Measurements from ENCODE around the gene TEX29. TPM values are rescaled to one million over a fixed set of nuclear protein-coding genes. Genes with fewer than 3 reads are reported as not detected.

TEX29 gene
- polyA plus RNA-seq, 1 donor = 0.35 TPM

- no peak for DNase-seq
These were observed 31.2 kb upstream of the TEX29 start for GRCh38 chr13:111289251-111289650.

GRCh38 chr13:111291908-111292307 lies 28.5 kb upstream of the TEX29 start:
- no peak for DNase-seq

- no peak for DNase-seq
These were observed 27.5 kb upstream of the TEX29 start for GRCh38 chr13:111292710-111293485.

DNA sequence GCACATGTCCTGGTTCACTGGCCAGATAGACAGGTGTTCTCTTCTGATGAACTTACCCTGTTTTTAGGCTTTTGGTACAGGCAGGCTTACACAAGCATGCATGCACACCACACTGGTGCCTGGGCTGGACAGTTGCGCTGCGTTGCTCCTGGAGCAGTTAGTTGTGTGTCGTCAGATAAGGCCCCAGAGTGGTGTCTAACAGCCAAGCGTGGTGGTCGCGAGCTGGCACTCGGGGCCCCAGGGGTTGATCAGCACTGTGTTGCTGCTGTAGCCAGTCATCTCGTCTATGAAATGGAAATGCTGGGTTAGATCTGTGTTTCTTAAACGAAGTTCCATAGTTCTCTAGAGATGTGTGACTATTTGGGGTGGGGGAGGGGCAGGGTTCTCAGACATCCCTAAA lies 24.6 kb upstream of the TEX29 start:
- DNase-seq = no peak

- DNase-seq = no peak
These were observed 24.0 kb upstream of the TEX29 start for GRCh38 chr13:111296417-111296816.

- DNase-seq = no peak
These were observed 22.0 kb upstream of the TEX29 start for GRCh38 chr13:111298214-111298975.

- DNase-seq = no peak
These were observed 18.3 kb upstream of the TEX29 start for GRCh38 chr13:111302045-111302726.

DNA sequence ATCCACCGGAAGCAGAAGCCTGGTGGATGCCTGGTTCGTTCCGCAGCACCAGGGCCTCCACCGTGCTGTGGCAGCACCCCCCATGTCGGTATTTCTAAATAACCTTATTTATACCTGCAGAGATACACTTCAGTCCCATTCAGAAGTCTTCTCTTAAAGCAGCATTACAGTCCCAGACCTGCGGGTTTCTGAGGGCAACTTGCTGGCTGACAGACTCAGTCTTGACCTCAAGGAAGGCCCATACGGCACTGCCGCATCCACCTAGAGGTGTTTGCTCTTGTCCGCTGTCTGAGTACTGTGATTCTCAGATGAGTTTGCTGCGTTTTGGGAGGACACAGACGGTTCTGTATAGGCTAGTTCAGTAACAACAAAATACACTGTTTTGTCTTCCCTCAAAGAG lies 16.9 kb upstream of the TEX29 start:
- DNase-seq = no peak

- no peak for DNase-seq
These were observed 16.3 kb upstream of the TEX29 start for GRCh38 chr13:111304041-111304544.

DNA sequence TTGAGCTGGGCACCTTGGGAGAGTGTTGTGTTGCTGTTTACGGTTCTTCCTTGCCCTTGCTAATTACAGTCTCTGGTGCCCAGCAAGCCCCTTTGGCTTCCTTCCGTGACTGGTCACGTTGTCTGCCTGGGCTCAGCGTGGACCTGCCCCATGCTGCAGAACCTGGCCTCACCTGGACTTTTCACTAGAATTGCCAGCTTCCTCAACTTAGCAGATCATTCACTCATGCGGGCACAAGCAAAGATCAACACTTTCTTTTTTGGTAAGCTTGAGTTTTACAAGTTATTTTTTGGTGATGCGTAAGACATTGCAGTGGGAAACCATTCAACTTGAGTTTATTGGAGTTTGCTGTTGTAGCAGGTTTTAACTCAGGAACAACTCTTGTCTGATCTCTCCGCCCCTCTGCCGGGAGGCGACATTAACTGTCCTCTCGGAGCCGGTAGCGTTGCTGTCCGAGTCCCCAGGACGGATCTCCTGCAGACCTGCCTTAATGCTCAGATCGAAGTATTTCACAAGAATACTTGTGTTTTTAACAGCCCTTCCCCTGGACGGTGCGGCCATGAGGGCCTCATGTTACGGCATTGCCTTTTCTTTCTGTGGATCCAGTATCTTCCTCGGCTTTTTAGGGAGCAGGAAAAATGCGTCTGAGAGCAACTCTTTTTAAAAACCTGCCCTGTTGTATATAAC lies 15.7 kb upstream of the TEX29 start:
- DNase-seq = no peak

- no peak for DNase-seq
These were observed 7.4 kb upstream of the TEX29 start for GRCh38 chr13:111312944-111313590.

GRCh38 chr13:111313911-111314425 lies 6.5 kb upstream of the TEX29 start:
- no peak for DNase-seq

DNA sequence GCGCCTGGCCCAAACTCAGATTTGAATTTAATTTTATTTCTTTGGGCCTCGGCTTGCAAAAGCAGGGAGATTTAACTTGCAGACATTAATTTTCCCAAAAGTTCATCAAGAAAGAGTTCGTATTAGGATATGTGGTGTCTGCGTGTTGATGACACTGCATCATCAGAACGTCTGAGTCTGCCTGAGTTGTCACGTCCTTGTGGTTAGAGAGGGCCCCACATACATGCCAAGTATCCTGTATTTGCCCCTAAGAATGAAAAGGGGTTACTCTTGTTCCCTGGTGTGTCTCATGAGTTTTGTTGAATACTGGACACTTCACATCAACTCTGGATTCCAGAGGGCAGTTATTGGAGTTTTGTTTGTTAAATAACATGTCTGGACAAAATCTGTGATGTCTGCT lies 5.6 kb upstream of the TEX29 start:
- no peak for DNase-seq

DNA sequence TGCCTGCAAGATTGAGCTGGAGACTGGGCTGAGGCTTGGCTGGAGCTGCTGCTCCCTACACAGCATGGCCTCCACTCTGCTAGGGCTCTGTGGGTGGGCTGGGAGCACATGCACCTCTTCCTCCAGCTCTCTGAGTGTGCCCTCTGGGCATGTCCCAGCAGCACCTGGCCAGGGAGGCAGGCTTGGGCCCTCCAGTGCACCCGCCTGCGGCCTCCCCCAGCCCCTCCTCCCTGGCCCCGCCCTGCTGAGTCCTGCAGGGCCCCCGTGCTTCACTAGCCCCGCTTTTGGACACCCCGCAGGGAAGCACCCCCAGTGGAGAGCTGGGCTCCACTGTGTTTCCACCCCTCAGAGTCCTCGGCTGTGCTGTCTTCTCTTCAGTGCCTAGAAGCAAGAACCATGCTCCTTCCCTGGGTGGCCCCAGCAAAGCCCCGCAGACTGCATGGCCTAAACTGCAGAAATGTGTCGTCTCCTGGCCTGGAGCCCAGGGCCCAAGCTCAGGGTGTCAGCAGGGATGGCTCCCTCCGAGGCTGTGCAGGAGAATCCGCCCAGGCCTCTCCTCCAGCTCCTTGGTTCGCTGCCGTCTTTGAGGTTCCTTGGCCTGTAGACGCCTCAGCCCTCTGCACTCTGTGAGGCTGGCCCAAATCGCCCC lies 5.0 kb upstream of the TEX29 start:
- DNase-seq = no peak

DNA sequence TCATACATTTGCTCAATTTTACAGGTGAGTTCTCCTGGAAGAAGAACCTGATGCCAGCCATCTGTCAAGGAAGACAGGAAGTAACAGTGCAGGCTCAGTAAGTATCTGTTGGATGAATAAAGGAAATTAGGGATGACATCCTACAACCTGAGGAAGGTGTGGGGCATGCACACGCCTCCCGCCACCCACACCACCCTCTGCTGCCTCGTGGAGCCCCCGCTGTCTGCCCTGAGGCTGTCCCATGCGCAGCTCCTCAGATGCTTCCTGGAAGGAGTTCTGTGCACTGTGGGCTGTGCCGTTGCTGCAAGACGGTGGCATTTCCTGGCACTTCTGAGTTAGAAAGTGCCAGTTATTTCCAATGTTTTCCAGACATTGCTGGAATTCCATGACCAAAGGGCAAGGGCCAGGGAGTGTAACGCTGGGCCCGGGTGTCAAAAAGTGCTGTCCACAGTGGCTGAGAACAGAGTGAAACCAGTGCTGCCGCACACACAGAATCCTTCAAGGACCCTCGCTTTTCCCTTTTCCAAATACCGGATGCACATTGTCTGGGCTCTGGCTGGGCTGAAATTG lies 4.2 kb upstream of the TEX29 start:
- no peak for DNase-seq

DNA sequence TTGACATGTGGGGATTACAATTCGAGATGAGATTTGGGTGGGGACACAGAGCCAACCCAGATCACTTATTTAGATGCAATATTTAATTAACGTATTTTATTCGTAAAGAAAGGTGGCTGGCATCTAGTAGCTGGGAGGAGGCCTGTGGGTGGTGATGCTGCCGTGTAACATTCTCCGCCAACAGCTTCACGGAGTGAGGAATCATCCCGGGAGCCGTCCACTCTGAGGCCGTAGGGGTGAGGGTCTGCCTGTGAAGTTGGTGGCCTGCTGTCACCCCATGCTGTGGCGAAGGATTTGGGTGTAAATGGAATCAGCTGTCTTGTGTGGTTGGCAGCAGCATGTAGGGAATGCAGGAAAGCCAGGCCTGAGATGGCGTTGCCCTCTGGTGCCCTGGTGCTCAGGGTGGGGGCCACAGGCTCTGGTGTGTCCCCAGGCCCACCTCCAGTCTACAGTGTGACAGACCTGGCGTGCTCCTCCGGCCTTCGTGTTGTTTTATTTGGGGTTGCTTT lies 3.3 kb upstream of the TEX29 start:
- no peak for DNase-seq

DNA sequence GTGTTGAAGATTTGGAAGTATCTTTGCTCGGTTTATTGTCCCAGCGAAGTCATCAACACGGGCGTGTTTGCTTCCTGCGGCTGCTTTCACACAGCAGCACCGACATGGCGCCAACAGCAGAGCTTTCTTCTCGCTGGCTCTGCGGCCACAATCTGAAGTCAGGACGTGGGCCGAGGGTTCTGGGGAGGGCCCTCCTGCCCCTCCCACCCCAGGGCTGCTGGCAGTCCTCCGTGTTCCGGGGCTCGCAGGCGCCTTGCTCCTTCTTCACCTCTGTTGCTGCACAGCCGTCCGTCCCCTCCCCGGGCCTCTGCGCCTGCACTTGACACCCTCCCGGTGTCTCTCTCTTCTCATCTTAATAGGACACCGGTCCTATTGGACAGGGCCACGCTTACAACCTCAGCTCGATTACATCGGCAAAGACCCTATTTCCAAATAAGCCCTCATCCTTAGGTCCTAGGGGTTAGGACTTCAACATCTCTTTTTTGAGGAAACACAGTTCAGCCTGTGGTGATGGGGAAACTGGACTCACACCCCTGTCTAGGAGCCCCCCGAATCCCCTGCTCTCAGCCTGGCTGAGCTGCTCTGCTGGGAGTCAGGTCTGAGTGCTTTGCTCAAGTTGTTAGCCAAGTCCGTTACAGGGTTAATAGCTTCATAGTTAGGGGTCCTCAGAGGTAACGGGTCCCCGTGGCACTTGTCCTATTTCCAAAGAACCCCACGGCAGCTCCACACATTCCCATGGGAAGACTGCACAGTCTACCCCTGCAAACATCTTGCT lies 2.7 kb upstream of the TEX29 start:
- no peak for DNase-seq

DNA sequence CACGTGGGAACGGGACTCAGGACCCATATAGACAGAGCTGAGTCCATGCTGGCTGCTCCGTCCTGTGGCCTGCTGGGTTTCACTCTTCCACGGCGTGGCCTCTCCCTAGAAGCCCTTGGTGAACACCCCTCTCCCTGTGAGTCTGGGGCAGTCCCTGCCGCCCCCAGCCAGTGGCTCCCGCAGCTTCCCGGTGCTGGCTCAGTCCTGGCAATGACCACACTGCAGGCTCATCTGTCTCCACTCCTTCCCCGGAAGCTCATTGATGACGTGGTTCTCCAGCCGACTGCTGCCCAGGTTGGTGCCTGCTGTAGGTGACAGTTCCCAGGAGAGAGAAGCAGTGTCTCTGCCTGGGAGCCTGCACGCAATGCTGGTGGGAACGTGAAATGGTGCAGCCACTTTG lies 2.1 kb upstream of the TEX29 start:
- no peak for DNase-seq

- no peak for DNase-seq
These were observed 921 bp upstream of the TEX29 start for GRCh38 chr13:111319521-111319920.

All from left kidney (tissue), 2 donors.